Cardiac muscle cell (in vitro differentiated cells and primary cell): Measurements from ENCODE around the gene ZNF200. TPM values are rescaled to one million over a fixed set of nuclear protein-coding genes. Genes with fewer than 3 reads are reported as not detected.

Source experiments
- DNase-seq, 2 donors: peaks; one replicate each; pipeline versions ENCODE4 v3.0.0 to v3.0.0-alpha.2; 2010 to 2017; ENCODE audit warnings: low read depth in 1 of 2, low spot score in 1 of 2
- H3K27ac ChIP-seq: fragments of 200-600 bp; sonication (generic); 2 replicates; pipeline ENCODE4 v1.5.1; 2016
- H3K27me3 ChIP-seq: fragments of 200-600 bp; sonication (generic); 2 replicates; pipeline ENCODE4 v1.6.0; 2016; ENCODE audit warnings: control low read depth
- H3K36me3 ChIP-seq: fragments of 200-600 bp; sonication (generic); 2 replicates; pipeline ENCODE4 v1.5.1; 2016; ENCODE audit warnings: control low read depth
- H3K4me1 ChIP-seq: fragments of 200-600 bp; sonication (generic); 2 replicates; pipeline ENCODE4 v1.8.1; 2017; ENCODE audit warnings: low read depth, mild to moderate bottlenecking, mixed run types
- H3K4me3 ChIP-seq: fragments of 200-600 bp; sonication (generic); 2 replicates; pipeline ENCODE4 v1.5.1; 2016; ENCODE audit warnings: mild to moderate bottlenecking
- H3K9me3 ChIP-seq: fragments of 200-600 bp; sonication (generic); 2 replicates; pipeline ENCODE4 v1.5.1; 2017; ENCODE audit warnings: low read depth, mild to moderate bottlenecking, control low read depth
- polyA plus RNA-seq: library from polyadenylated mRNA; unstranded; fragments of >200 nt; fragmentation: Nextera tagmentation; extraction: Ambion mirVana; gene quantifications from 2 replicates; pipeline ENCODE4 v1.2.1, GENCODE V29; 2016
- total RNA-seq: library from RNA; depleted of rRNA; stranded (reverse); fragments of >200 nt; gene quantifications from 2 replicates; pipeline ENCODE4 v1.2.3, GENCODE V29; 2016
- TF ChIP-seq, protein P1 (sequence below): IDR thresholded peaks from 2 replicates; pipeline ENCODE4 v1.5.1; 2012; ENCODE audit warnings: low read depth, mild to moderate bottlenecking, low read length

The ZNF200 gene, protein sequence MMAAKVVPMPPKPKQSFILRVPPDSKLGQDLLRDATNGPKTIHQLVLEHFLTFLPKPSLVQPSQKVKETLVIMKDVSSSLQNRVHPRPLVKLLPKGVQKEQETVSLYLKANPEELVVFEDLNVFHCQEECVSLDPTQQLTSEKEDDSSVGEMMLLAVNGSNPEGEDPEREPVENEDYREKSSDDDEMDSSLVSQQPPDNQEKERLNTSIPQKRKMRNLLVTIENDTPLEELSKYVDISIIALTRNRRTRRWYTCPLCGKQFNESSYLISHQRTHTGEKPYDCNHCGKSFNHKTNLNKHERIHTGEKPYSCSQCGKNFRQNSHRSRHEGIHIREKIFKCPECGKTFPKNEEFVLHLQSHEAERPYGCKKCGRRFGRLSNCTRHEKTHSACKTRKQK
- total RNA-seq (12.9 and 13.8 TPM in 2 replicates), polyA plus RNA-seq (11.0 and 11.1 TPM in 2 replicates)

DNA sequence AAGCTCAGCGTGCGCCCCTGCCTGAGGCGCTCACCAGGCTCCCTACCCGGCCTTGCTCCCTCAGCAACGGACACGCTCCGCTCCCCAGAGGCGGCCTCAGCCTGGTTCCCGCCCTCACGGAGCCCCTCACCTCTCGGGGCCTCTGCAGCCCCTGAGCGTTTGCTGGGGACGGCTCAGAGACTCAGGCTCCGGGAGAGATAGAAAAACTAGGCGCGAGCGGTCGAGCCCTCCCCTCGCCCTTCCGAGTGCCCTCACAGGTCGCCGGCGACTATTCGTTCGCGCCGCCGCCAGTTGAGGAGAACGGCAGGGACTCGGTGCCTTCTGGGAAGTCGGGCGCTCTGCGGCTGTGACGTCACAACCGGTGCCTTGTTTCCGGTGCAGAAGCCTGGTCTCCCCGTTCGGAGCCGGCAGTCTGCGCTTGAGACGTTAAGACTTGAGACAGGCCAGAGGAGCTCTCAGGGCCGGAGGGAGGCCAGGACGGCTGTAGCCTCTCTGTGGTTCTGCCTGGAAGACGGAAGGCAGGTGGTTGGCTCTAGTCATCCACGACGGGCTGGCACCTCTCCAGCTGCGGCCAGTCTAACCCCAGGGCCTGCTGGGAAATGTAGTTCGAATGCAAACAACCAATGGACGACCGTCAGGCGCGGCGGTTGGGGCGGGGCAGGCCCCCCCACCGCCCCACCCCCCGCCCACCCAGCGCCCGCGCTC, at the start of gene ZNF200:
TSS of gene ZNF200 (minus strand) at position 302 of the 705 bp plus-strand sequence. CDS start 1,403 bp downstream, outside the sequence.
- H3K27ac ChIP-seq = peak within 1 kb of the TSS; percentile 91
- no peaks in the 10 kb centered on the region for H3K27me3 ChIP-seq

DNA sequence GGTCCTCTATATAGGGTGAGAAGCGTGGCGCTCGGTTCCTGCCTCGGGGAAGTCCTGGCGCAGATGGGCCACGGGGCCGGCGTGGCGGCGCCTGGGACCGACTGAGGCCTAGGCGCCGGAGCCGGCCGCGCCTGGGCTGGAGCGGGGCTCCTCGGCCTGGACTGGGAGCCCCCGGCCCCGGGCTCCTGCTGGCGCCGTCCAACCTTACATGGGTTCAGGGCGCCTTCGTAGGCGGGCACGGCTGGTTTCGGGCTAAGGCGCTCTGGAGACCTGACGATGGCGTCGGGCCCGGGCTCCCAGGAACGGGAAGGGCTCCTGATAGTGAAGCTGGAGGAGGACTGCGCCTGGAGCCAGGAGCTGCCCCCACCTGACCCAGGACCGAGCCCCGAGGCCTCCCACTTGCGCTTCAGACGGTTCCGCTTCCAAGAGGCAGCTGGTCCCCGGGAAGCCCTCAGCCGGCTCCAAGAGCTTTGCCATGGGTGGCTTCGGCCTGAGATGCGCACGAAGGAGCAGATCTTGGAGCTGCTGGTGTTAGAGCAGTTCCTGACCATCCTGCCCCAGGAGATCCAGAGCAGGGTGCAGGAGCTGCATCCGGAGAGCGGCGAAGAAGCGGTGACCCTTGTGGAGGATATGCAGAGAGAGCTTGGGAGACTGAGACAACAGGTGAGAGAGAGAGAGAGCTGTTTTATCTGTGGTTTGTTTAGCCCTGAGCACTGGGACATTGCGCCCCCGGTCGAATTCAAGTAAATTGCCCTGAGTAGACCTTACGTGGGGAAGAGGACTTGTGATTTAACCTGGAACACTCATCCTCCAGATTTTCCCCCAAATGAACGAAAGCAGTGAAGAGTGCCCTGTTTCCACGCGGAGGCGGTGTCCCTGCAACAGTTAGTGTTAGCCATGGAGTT, 48.8 kb upstream of the ZNF200 start:
- Histone ChIP-seq H3K27ac (peak overlapping the region; percentile 98), H3K36me3 (no peaks in the 10 kb centered on the region), H3K4me3 (peak overlapping the region; percentile 90), H3K27me3 (no peaks in the 10 kb centered on the region), H3K4me1 (peaks cover 10% of the 10 kb centered on the region), H3K9me3 (no peaks in the 10 kb centered on the region)
- DNase-seq = no peak
- TF ChIP-seq, protein P1, sequence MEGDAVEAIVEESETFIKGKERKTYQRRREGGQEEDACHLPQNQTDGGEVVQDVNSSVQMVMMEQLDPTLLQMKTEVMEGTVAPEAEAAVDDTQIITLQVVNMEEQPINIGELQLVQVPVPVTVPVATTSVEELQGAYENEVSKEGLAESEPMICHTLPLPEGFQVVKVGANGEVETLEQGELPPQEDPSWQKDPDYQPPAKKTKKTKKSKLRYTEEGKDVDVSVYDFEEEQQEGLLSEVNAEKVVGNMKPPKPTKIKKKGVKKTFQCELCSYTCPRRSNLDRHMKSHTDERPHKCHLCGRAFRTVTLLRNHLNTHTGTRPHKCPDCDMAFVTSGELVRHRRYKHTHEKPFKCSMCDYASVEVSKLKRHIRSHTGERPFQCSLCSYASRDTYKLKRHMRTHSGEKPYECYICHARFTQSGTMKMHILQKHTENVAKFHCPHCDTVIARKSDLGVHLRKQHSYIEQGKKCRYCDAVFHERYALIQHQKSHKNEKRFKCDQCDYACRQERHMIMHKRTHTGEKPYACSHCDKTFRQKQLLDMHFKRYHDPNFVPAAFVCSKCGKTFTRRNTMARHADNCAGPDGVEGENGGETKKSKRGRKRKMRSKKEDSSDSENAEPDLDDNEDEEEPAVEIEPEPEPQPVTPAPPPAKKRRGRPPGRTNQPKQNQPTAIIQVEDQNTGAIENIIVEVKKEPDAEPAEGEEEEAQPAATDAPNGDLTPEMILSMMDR = no peak

More for the DNA sequence above, at the start of gene ZNF200:
- DNase-seq = peak; percentile 98 to 99
- peak within 1 kb of the TSS; percentile 63 for H3K4me3 ChIP-seq
- H3K9me3 ChIP-seq = no peaks in the 10 kb centered on the region
- peaks cover 8% of the 10 kb centered on the region for H3K4me1 ChIP-seq
- TF ChIP-seq, protein P1 = no peak
- H3K36me3 ChIP-seq = peaks cover 28% of the 10 kb centered on the region

DNA sequence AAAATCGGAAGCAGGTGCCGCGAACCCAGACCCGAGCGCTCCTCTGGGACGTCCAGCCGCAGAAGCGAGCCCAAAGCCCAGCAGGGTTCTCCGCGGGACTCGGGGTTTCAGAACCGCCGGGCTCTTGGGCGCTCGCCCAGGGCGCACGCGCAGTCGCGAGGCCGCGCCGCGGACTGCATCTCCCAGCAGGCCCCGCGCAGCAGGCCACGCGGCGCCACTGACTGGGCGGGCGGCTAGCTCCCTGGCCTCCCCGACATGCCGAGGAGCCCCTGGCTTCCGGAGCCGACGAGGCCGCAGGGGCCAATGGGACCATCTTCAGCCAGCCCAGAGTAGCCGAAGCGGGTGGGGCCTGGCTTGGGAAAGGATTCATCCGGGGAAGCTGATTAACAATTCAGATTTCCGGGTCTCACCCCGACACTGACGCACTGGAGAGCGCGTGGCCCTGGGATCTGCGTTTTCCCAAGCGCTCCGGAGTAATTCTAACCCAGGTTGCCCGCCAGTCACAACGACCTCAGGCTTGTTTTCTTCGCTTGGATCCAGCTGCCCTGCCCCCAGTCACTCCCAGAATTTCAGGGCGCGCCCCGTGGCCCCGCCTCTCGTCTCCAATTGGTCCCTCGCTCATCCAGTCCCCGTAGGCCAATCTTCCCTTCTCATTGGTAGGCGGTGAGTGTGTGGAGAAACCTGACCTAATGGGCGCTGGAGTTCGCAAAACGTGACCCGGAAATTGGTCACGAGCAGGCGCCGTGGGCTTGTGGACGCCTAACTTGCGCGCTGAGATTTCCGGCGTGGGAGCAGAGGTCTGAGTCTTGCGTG, 48.0 kb upstream of the ZNF200 start, which contains the start of gene ZNF263:
TSS of gene ZNF263 (plus strand) at position 762 of the 813 bp plus-strand sequence. CDS start 328 bp downstream, outside the sequence.
- H3K27ac ChIP-seq = peak within 1 kb of the TSS; percentile 98
- H3K4me3 ChIP-seq = peak within 1 kb of the TSS; percentile 90
- H3K4me1 ChIP-seq = peaks cover 10% of the 10 kb centered on the region
- no peaks in the 10 kb centered on the region for H3K27me3 ChIP-seq
- DNase-seq = peak; percentile 96 to 99
- H3K9me3 ChIP-seq = no peaks in the 10 kb centered on the region
- TF ChIP-seq, protein P1 = no peak
- no peaks in the 10 kb centered on the region for H3K36me3 ChIP-seq

DNA sequence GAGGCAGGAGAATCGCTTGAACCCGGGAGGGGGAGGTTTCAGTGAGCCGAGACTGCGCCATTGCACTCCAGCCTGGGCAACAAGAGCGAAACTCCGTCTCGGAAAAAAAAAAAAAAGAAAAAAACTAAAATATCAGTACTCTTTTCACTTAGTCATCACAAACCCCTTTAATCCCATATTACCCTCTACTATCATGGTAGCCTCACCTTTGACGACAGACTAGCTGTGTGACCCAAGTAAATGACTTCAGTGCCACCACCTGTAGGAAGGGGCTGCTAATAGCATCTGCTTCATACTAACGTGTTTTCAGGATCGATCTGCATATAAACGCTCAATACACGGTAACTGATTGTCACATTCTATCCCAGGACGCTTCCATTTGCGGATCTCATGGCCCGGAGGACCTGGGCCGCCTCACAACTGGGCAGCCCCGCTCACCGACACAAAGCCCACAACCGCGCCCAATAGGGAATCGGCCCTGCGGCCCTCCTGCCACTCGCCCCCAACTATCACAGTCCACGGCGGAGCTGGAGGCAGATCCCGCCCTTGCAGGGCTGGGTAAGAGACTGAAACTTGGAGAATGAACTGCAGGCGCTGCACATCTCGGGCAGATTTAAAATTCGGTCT, 47.3 kb upstream of the ZNF200 start:
- Histone ChIP-seq H3K27ac (peak overlapping the region; percentile 98), H3K36me3 (no peaks in the 10 kb centered on the region), H3K4me1 (peaks cover 10% of the 10 kb centered on the region), H3K4me3 (peak overlapping the region; percentile 90), H3K9me3 (no peaks in the 10 kb centered on the region), H3K27me3 (no peaks in the 10 kb centered on the region)
- peak; percentile 79 to 89 for DNase-seq
- TF ChIP-seq, protein P1 = no peak
